Liver (tissue), 9 donors: ENCODE measurements around the gene PTPRN2. TPM values are rescaled to one million over a fixed set of nuclear protein-coding genes. Genes with fewer than 3 reads are reported as not detected.

Experiments used
- DNase-seq: peaks from one replicate; pipeline ENCODE4 v3.0.0-alpha.2; 2017; ENCODE audit warnings: low spot score
- H3K27ac ChIP-seq, 2 donors: one replicate each; pipeline ENCODE4 v1.7.0; 2013; ENCODE audit warnings: inconsistent platforms in 2 of 2, low read length in 2 of 2, control low read depth in 1 of 2, low read depth in 1 of 2, mild to moderate bottlenecking in 1 of 2
- H3K27me3 ChIP-seq, 4 donors: one replicate each; pipeline versions ENCODE4 v1.6.1 to v1.7.0; 2013; ENCODE audit warnings: low read length in 3 of 4, inconsistent platforms in 1 of 4, mild to moderate bottlenecking in 1 of 4, moderate library complexity in 1 of 4; ENCODE audit not compliant: control insufficient read depth in 4 of 4, insufficient read depth in 4 of 4
- H3K36me3 ChIP-seq, 4 donors: one replicate each; pipeline versions ENCODE4 v1.6.1 to v1.7.0; 2013; ENCODE audit warnings: low read length in 3 of 4, mild to moderate bottlenecking in 3 of 4, low read depth in 1 of 4, moderate library complexity in 1 of 4; ENCODE audit not compliant: control insufficient read depth in 4 of 4, insufficient read depth in 3 of 4
- H3K4me1 ChIP-seq, 4 donors: one replicate each; pipeline versions ENCODE4 v1.6.1 to v1.7.0; 2013; ENCODE audit warnings: low read length in 3 of 4, mild to moderate bottlenecking in 3 of 4, moderate library complexity in 1 of 4; ENCODE audit not compliant: control insufficient read depth in 4 of 4, insufficient read depth in 4 of 4
- H3K4me3 ChIP-seq, 3 donors: one replicate each; pipeline versions ENCODE4 v1.6.1 to v1.7.0; 2013; ENCODE audit warnings: low read length in 3 of 3, control low read depth in 1 of 3, low read depth in 1 of 3, mild to moderate bottlenecking in 1 of 3
- H3K9ac ChIP-seq, 2 donors: one replicate each; pipeline ENCODE4 v1.7.0; 2013; ENCODE audit warnings: low read length in 2 of 2, mild to moderate bottlenecking in 2 of 2, moderate library complexity in 2 of 2, control low read depth in 1 of 2, low read depth in 1 of 2
- H3K9me3 ChIP-seq, 4 donors: one replicate each; pipeline versions ENCODE4 v1.6.1 to v1.7.0; 2013; ENCODE audit warnings: low read length in 3 of 4; ENCODE audit not compliant: control insufficient read depth in 4 of 4
- EGR1 ChIP-seq, 2 donors: IDR thresholded peaks; 2 replicates each; pipeline ENCODE4 v1.6.1; 2016 to 2018; ENCODE audit warnings: antibody characterized with exemption in 2 of 2, low read depth in 2 of 2
- GABPA ChIP-seq, 2 donors: IDR thresholded peaks in 1 of 2; conservative IDR thresholded peaks in 1 of 2; 2 replicates each; pipeline ENCODE4 v1.6.1; 2016; ENCODE audit warnings: antibody characterized with exemption in 2 of 2, mild to moderate bottlenecking in 1 of 2, moderate library complexity in 1 of 2
- HNF4A ChIP-seq, 2 donors: conservative IDR thresholded peaks; 2 replicates each; pipeline ENCODE4 v1.6.1; 2016; ENCODE audit warnings: antibody characterized with exemption in 2 of 2, mild to moderate bottlenecking in 2 of 2
- HNF4G ChIP-seq: IDR thresholded peaks from 2 replicates; pipeline ENCODE4 v1.6.1; 2016; ENCODE audit warnings: antibody characterized with exemption
- JUND ChIP-seq, 2 donors: IDR thresholded peaks; 2 replicates each; pipeline ENCODE4 v1.6.1; 2016; ENCODE audit warnings: antibody characterized with exemption in 2 of 2
- SP1 ChIP-seq: IDR thresholded peaks from 2 replicates; pipeline ENCODE4 v1.6.1; 2018; ENCODE audit warnings: antibody characterized with exemption, mild to moderate bottlenecking
- TAF1 ChIP-seq: conservative IDR thresholded peaks from 2 replicates; pipeline ENCODE4 v1.6.1; 2016; ENCODE audit warnings: antibody characterized with exemption, mild to moderate bottlenecking
- YY1 ChIP-seq: IDR thresholded peaks from 2 replicates; pipeline ENCODE4 v1.6.1; 2016; ENCODE audit warnings: antibody characterized with exemption, mild to moderate bottlenecking
- WGBS: extraction: QIAGEN DNeasy Blood & Tissue Kit; methylation state at CpG from one replicate; pipeline ENCODE4 v1.1.7; 2013; 5-methylcytosine and 5-hydroxymethylcytosine counted together
- polyA plus RNA-seq, 2 donors: library from polyadenylated mRNA; stranded (reverse) in 1 of 2; unstranded in 1 of 2; fragments of 200-250 nt in 1 of 2; fragments of >200 nt in 1 of 2; fragmentation: Nextera tagmentation in 1 of 2; extraction: Ambion mirVana in 1 of 2; gene quantifications; one replicate each; pipeline versions ENCODE4 v1.2.1 to v1.2.3, GENCODE V29; 2013 to 2015
- total RNA-seq, 2 donors: library from RNA; depleted of rRNA; stranded (reverse); fragments of >200 nt; gene quantifications; one replicate each; pipeline ENCODE4 v1.2.3, GENCODE V29; 2014
- TF ChIP-seq, protein P1 (sequence below): IDR thresholded peaks from 2 replicates; pipeline ENCODE4 v1.6.1; 2016; ENCODE audit warnings: antibody characterized with exemption, mild to moderate bottlenecking
- TF ChIP-seq, protein P2 (sequence below): IDR thresholded peaks from 2 replicates; pipeline ENCODE4 v1.6.1; 2016; ENCODE audit warnings: antibody characterized with exemption
- TF ChIP-seq, protein P3 (sequence below): IDR thresholded peaks from 2 replicates; pipeline ENCODE4 v1.6.1; 2016; ENCODE audit warnings: antibody characterized with exemption
- TF ChIP-seq, protein P4 (sequence below): IDR thresholded peaks from 2 replicates; pipeline ENCODE4 v1.6.1; 2016; ENCODE audit warnings: antibody characterized with exemption
- TF ChIP-seq, protein P5 (sequence below): fragments of 150-350 bp; IDR thresholded peaks from 2 replicates; pipeline ENCODE4 v1.5.1; 2017; ENCODE audit warnings: improper control_type of control experiment, low read depth, low read length; ENCODE audit not compliant: missing input control
- donor health status: healthy.
- donor health status: healthy.
- donor health status: healthy.
- donor health status: healthy.
- donor health status: healthy.

Gene PTPRN2
- total and polyA plus RNA-seq, 4 donors: 0.75 to 1.9 (median 1.1) TPM

DNA sequence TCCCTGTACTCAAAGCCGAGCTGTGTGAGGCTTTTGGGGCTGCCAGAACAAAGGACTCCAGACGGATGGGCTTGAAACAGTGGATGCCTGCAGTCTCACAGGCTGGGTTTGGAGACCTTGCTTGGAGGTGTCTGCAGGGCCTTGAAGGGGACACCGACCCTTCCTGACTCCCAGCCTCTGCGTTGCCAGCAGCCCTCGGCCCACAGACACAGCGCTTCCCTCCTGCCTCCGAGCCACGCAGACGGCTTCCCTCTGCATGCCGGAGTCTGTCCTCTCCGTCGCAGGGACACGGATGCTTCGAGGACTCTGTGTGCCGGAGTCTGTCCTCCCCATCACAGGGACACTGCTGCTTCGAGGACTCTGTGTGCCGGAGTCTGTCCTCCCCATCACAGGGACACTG, 726.1 kb downstream of the PTPRN2 start:
- TF ChIP-seq TAF1: no peak
- TF ChIP-seq HNF4G: no peak
- TF ChIP-seq HNF4A (conservative IDR thresholded peaks at IDR 0.05): no peak
- TF ChIP-seq, protein P1, sequence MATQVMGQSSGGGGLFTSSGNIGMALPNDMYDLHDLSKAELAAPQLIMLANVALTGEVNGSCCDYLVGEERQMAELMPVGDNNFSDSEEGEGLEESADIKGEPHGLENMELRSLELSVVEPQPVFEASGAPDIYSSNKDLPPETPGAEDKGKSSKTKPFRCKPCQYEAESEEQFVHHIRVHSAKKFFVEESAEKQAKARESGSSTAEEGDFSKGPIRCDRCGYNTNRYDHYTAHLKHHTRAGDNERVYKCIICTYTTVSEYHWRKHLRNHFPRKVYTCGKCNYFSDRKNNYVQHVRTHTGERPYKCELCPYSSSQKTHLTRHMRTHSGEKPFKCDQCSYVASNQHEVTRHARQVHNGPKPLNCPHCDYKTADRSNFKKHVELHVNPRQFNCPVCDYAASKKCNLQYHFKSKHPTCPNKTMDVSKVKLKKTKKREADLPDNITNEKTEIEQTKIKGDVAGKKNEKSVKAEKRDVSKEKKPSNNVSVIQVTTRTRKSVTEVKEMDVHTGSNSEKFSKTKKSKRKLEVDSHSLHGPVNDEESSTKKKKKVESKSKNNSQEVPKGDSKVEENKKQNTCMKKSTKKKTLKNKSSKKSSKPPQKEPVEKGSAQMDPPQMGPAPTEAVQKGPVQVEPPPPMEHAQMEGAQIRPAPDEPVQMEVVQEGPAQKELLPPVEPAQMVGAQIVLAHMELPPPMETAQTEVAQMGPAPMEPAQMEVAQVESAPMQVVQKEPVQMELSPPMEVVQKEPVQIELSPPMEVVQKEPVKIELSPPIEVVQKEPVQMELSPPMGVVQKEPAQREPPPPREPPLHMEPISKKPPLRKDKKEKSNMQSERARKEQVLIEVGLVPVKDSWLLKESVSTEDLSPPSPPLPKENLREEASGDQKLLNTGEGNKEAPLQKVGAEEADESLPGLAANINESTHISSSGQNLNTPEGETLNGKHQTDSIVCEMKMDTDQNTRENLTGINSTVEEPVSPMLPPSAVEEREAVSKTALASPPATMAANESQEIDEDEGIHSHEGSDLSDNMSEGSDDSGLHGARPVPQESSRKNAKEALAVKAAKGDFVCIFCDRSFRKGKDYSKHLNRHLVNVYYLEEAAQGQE: no peak
- TF ChIP-seq, protein P2, sequence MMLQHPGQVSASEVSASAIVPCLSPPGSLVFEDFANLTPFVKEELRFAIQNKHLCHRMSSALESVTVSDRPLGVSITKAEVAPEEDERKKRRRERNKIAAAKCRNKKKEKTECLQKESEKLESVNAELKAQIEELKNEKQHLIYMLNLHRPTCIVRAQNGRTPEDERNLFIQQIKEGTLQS: no peak
- Histone ChIP-seq H3K4me3 (no peak overlapping the region), H3K27me3 (no peaks in the 10 kb centered on the region), H3K9me3 (no peaks in the 10 kb centered on the region), H3K36me3 (no peaks in the 10 kb centered on the region), H3K9ac (no peak overlapping the region), H3K4me1 (peaks cover 0 to 1% (median 0%) of the 10 kb centered on the region in 4 donors), H3K27ac (no peak overlapping the region)
- WGBS: 90% methylated on average over 17 of the region's 17 CpGs
- DNase-seq: no peak

DNA sequence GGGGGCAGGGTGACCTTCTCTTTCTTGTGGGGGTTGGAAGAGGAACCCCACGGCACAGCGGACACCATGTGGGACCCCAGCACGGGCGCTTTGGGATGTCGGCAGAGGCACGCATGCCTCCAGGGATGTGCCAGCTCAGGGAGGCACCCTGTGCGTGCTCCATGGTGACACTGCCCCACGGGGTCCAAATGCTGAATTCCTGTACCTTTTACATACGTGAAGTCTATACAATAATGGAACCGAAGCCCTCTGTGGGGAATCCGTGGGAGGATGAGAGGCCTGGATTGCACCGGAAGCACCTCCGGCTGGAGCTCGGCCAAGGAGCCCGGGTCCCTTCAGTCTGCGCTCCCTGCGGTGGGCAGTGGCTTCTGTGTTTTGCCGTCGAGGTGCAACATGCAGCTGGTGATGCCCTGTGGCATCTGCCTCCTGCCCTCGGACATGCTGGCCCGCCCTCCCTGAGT, 726.6 kb downstream of the PTPRN2 start:
- H3K9me3 ChIP-seq: no peaks in the 10 kb centered on the region
- no peak overlapping the region for H3K27ac ChIP-seq
- H3K9ac ChIP-seq: no peak overlapping the region
- no peaks in the 10 kb centered on the region for H3K27me3 ChIP-seq
- H3K36me3 ChIP-seq: no peaks in the 10 kb centered on the region
- TF ChIP-seq, protein P3, sequence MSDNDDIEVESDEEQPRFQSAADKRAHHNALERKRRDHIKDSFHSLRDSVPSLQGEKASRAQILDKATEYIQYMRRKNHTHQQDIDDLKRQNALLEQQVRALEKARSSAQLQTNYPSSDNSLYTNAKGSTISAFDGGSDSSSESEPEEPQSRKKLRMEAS: no peak
- TF ChIP-seq GABPA (IDR thresholded peaks at IDR 0.05 in 1 of 2, conservative IDR thresholded peaks at IDR 0.05 in 1 of 2): no peak
- TF ChIP-seq YY1: no peak
- TF ChIP-seq, protein P4, sequence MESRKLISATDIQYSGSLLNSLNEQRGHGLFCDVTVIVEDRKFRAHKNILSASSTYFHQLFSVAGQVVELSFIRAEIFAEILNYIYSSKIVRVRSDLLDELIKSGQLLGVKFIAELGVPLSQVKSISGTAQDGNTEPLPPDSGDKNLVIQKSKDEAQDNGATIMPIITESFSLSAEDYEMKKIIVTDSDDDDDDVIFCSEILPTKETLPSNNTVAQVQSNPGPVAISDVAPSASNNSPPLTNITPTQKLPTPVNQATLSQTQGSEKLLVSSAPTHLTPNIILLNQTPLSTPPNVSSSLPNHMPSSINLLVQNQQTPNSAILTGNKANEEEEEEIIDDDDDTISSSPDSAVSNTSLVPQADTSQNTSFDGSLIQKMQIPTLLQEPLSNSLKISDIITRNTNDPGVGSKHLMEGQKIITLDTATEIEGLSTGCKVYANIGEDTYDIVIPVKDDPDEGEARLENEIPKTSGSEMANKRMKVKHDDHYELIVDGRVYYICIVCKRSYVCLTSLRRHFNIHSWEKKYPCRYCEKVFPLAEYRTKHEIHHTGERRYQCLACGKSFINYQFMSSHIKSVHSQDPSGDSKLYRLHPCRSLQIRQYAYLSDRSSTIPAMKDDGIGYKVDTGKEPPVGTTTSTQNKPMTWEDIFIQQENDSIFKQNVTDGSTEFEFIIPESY: no peak
- TF ChIP-seq EGR1 (IDR thresholded peaks at IDR 0.05; ENCODE audit: low read depth in 2 of 2): no peak
- TF ChIP-seq, protein P5, sequence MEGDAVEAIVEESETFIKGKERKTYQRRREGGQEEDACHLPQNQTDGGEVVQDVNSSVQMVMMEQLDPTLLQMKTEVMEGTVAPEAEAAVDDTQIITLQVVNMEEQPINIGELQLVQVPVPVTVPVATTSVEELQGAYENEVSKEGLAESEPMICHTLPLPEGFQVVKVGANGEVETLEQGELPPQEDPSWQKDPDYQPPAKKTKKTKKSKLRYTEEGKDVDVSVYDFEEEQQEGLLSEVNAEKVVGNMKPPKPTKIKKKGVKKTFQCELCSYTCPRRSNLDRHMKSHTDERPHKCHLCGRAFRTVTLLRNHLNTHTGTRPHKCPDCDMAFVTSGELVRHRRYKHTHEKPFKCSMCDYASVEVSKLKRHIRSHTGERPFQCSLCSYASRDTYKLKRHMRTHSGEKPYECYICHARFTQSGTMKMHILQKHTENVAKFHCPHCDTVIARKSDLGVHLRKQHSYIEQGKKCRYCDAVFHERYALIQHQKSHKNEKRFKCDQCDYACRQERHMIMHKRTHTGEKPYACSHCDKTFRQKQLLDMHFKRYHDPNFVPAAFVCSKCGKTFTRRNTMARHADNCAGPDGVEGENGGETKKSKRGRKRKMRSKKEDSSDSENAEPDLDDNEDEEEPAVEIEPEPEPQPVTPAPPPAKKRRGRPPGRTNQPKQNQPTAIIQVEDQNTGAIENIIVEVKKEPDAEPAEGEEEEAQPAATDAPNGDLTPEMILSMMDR: no peak
- TF ChIP-seq HNF4A (conservative IDR thresholded peaks at IDR 0.05): no peak
- no peak for TF ChIP-seq SP1
- TF ChIP-seq TAF1: no peak
- no peak for TF ChIP-seq JUND (IDR thresholded peaks at IDR 0.05)
- no peak overlapping the region for H3K4me3 ChIP-seq
- WGBS: 91% methylated on average over 21 of the region's 21 CpGs
- DNase-seq: no peak
- peaks cover 0 to 1% (median 0%) of the 10 kb centered on the region in 4 donors for H3K4me1 ChIP-seq
